Right lobe of liver (tissue), 4 donors: ENCODE data around the gene MYO10.

Source experiments
- CTCF ChIP-seq, 4 donors: fragments of 200-600 bp in 3 of 4; fragments of 450-650 bp in 1 of 4; IDR thresholded peaks; one replicate each; pipeline versions ENCODE4 v1.5.1 to v1.8.0; 2016 to 2022; ENCODE audit warnings: antibody characterized with exemption in 4 of 4, mild to moderate bottlenecking in 2 of 4
- POLR2A ChIP-seq: fragments of 450-650 bp; IDR thresholded peaks from one replicate; pipeline ENCODE4 v1.6.1; 2017; ENCODE audit warnings: antibody characterized with exemption, mild to moderate bottlenecking
- donor health status: DM: no; HTN: no; CAD: no.
- donor health status: DM: no; HTN: no; CAD: no.
- donor health status: DM: no; HTN: yes; CAD: no.

GRCh38 chr5:16894236-16895057, 41.6 kb downstream of the MYO10 start:
- TF ChIP-seq CTCF (IDR thresholded peaks at IDR 0.05) = no peak
- TF ChIP-seq POLR2A = no peak
